ENCODE data around the gene PRAMEF7. TPM values are rescaled to one million over a fixed set of nuclear protein-coding genes. Genes with fewer than 3 reads are reported as not detected.
"Not testable (repeated sequence)": the region's sequence is repeated elsewhere in the genome, so short reads cannot be mapped to it uniquely, and the experiment has no call there.

The PRAMEF7 gene
- not detected for polyA plus RNA-seq (2013, experiment 1 of 2)
- not detected for polyA plus RNA-seq (2013, experiment 2 of 2)

GRCh38 chr1:12916310-12916709 lies at the start of gene PRAMEF7:
Gene PRAMEF7 (plus strand): TSS chr1:12916610. CDS start chr1:12917693, 1,083 bp downstream.
- not testable (repeated sequence) for H3K9ac ChIP-seq (ENCODE audit: low read length); H2BK15ac ChIP-seq (replicated peaks; ENCODE audit: low read depth)
- no CpG with 5 or more reads among the region's 1 CpG for WGBS (ENCODE audit: extremely low coverage, insufficient coverage, low lambda C conversion rate)

GRCh38 chr1:12878453-12878852 lies 38.0 kb upstream of the PRAMEF7 start:
- H4K5ac ChIP-seq (ENCODE audit: low read length); H2BK5ac ChIP-seq (ENCODE audit: low read length); H3K4me2 ChIP-seq (ENCODE audit: low read length); H2BK120ac ChIP-seq (ENCODE audit: low read depth, low read length); H2AK5ac ChIP-seq (ENCODE audit: low read length); H3K56ac ChIP-seq (ENCODE audit: low read length); H3K36me3 ChIP-seq (ENCODE audit: control insufficient read depth, insufficient read depth, low read length); DNase-seq; H3K79me2 ChIP-seq (ENCODE audit: control insufficient read depth, insufficient read depth, low read length); H3K27ac ChIP-seq (ENCODE audit: low read depth, low read length); H3K23ac ChIP-seq (ENCODE audit: low read length); H3K4ac ChIP-seq (ENCODE audit: low read depth, low read length); H3K9ac ChIP-seq (ENCODE audit: low read length); H3K4me3 ChIP-seq (ENCODE audit: low read length); H4K8ac ChIP-seq (ENCODE audit: low read depth, low read length); H3K18ac ChIP-seq (ENCODE audit: low read length); H2BK15ac ChIP-seq (replicated peaks; ENCODE audit: low read depth); H3K27me3 ChIP-seq (ENCODE audit: insufficient read depth, low read length, poor library complexity); H3K4me1 ChIP-seq (ENCODE audit: control insufficient read depth, low read depth, low read length); H3K79me1 ChIP-seq (ENCODE audit: low read length): not testable (repeated sequence)
- no CpG with 5 or more reads among the region's 4 CpGs for WGBS (ENCODE audit: extremely low coverage, insufficient coverage, low lambda C conversion rate)

More at GRCh38 chr1:12916310-12916709, at the start of gene PRAMEF7:
- not testable (repeated sequence) for H2BK5ac ChIP-seq (ENCODE audit: low read length); H4K8ac ChIP-seq (ENCODE audit: low read depth, low read length); H2BK120ac ChIP-seq (ENCODE audit: low read depth, low read length); H3K4me1 ChIP-seq (ENCODE audit: control insufficient read depth, low read depth, low read length); H3K4ac ChIP-seq (ENCODE audit: low read depth, low read length); H4K5ac ChIP-seq (ENCODE audit: low read length); H3K79me2 ChIP-seq (ENCODE audit: control insufficient read depth, insufficient read depth, low read length); H3K18ac ChIP-seq (ENCODE audit: low read length); H3K23ac ChIP-seq (ENCODE audit: low read length); H3K4me2 ChIP-seq (ENCODE audit: low read length); H3K27me3 ChIP-seq (ENCODE audit: insufficient read depth, low read length, poor library complexity); H3K27ac ChIP-seq (ENCODE audit: low read depth, low read length); H3K4me3 ChIP-seq (ENCODE audit: low read length); H3K56ac ChIP-seq (ENCODE audit: low read length); H2AK5ac ChIP-seq (ENCODE audit: low read length); H3K36me3 ChIP-seq (ENCODE audit: control insufficient read depth, insufficient read depth, low read length); DNase-seq; H3K79me1 ChIP-seq (ENCODE audit: low read length)

GRCh38 chr1:12886101-12886500 lies 30.3 kb upstream of the PRAMEF7 start, which contains the start of gene PRAMEF4:
Gene PRAMEF4 (minus strand): TSS chr1:12886201. CDS start chr1:12883394, 2,807 bp downstream.
- H3K4me2 ChIP-seq (ENCODE audit: low read length); H3K79me2 ChIP-seq (ENCODE audit: control insufficient read depth, insufficient read depth, low read length); H3K18ac ChIP-seq (ENCODE audit: low read length); H3K23ac ChIP-seq (ENCODE audit: low read length); H2BK120ac ChIP-seq (ENCODE audit: low read depth, low read length); H3K79me1 ChIP-seq (ENCODE audit: low read length); H3K4me1 ChIP-seq (ENCODE audit: control insufficient read depth, low read depth, low read length); H4K5ac ChIP-seq (ENCODE audit: low read length); H3K4ac ChIP-seq (ENCODE audit: low read depth, low read length); H2BK15ac ChIP-seq (replicated peaks; ENCODE audit: low read depth); H2BK5ac ChIP-seq (ENCODE audit: low read length); H3K36me3 ChIP-seq (ENCODE audit: control insufficient read depth, insufficient read depth, low read length); DNase-seq; H3K27me3 ChIP-seq (ENCODE audit: insufficient read depth, low read length, poor library complexity); H3K56ac ChIP-seq (ENCODE audit: low read length); H4K8ac ChIP-seq (ENCODE audit: low read depth, low read length); H3K27ac ChIP-seq (ENCODE audit: low read depth, low read length); H2AK5ac ChIP-seq (ENCODE audit: low read length); H3K9ac ChIP-seq (ENCODE audit: low read length); H3K4me3 ChIP-seq (ENCODE audit: low read length): not testable (repeated sequence)
- no CpG with 5 or more reads among the region's 3 CpGs for WGBS (ENCODE audit: extremely low coverage, insufficient coverage, low lambda C conversion rate)

GRCh38 chr1:12898170-12898569 lies 18.2 kb upstream of the PRAMEF7 start, which contains the start of gene PRAMEF10:
Gene PRAMEF10 (minus strand): TSS chr1:12898270. CDS start chr1:12895847, 2,423 bp downstream.
- H4K5ac ChIP-seq (ENCODE audit: low read length); H3K36me3 ChIP-seq (ENCODE audit: control insufficient read depth, insufficient read depth, low read length); H2AK5ac ChIP-seq (ENCODE audit: low read length); H2BK120ac ChIP-seq (ENCODE audit: low read depth, low read length); H3K79me2 ChIP-seq (ENCODE audit: control insufficient read depth, insufficient read depth, low read length); H2BK15ac ChIP-seq (replicated peaks; ENCODE audit: low read depth); H3K79me1 ChIP-seq (ENCODE audit: low read length); H3K23ac ChIP-seq (ENCODE audit: low read length); DNase-seq; H3K56ac ChIP-seq (ENCODE audit: low read length); H3K27me3 ChIP-seq (ENCODE audit: insufficient read depth, low read length, poor library complexity); H3K4me3 ChIP-seq (ENCODE audit: low read length); H3K4me2 ChIP-seq (ENCODE audit: low read length); H4K8ac ChIP-seq (ENCODE audit: low read depth, low read length); H3K9ac ChIP-seq (ENCODE audit: low read length); H3K27ac ChIP-seq (ENCODE audit: low read depth, low read length); H3K18ac ChIP-seq (ENCODE audit: low read length); H2BK5ac ChIP-seq (ENCODE audit: low read length); H3K4me1 ChIP-seq (ENCODE audit: control insufficient read depth, low read depth, low read length); H3K4ac ChIP-seq (ENCODE audit: low read depth, low read length): not testable (repeated sequence)
- WGBS (ENCODE audit: extremely low coverage, insufficient coverage, low lambda C conversion rate): no CpG with 5 or more reads among the region's 1 CpG

GRCh38 chr1:12899186-12899585 lies 17.2 kb upstream of the PRAMEF7 start:
- H3K27ac ChIP-seq (ENCODE audit: low read depth, low read length); H3K79me2 ChIP-seq (ENCODE audit: control insufficient read depth, insufficient read depth, low read length); H3K4me1 ChIP-seq (ENCODE audit: control insufficient read depth, low read depth, low read length); H3K36me3 ChIP-seq (ENCODE audit: control insufficient read depth, insufficient read depth, low read length); H3K4me2 ChIP-seq (ENCODE audit: low read length); H3K79me1 ChIP-seq (ENCODE audit: low read length); H3K4me3 ChIP-seq (ENCODE audit: low read length); H4K8ac ChIP-seq (ENCODE audit: low read depth, low read length); H3K18ac ChIP-seq (ENCODE audit: low read length); H2BK5ac ChIP-seq (ENCODE audit: low read length); H3K56ac ChIP-seq (ENCODE audit: low read length); H2BK15ac ChIP-seq (replicated peaks; ENCODE audit: low read depth); H3K4ac ChIP-seq (ENCODE audit: low read depth, low read length); H3K23ac ChIP-seq (ENCODE audit: low read length); H2BK120ac ChIP-seq (ENCODE audit: low read depth, low read length); DNase-seq; H4K5ac ChIP-seq (ENCODE audit: low read length); H3K9ac ChIP-seq (ENCODE audit: low read length); H3K27me3 ChIP-seq (ENCODE audit: insufficient read depth, low read length, poor library complexity); H2AK5ac ChIP-seq (ENCODE audit: low read length): not testable (repeated sequence)
